ENCODE measurements around the gene LFNG. TPM values are rescaled to one million over a fixed set of nuclear protein-coding genes. Genes with fewer than 3 reads are reported as not detected.

The LFNG gene
- total RNA-seq, 1 experiment from 2014 or later: 21.3 TPM

DNA sequence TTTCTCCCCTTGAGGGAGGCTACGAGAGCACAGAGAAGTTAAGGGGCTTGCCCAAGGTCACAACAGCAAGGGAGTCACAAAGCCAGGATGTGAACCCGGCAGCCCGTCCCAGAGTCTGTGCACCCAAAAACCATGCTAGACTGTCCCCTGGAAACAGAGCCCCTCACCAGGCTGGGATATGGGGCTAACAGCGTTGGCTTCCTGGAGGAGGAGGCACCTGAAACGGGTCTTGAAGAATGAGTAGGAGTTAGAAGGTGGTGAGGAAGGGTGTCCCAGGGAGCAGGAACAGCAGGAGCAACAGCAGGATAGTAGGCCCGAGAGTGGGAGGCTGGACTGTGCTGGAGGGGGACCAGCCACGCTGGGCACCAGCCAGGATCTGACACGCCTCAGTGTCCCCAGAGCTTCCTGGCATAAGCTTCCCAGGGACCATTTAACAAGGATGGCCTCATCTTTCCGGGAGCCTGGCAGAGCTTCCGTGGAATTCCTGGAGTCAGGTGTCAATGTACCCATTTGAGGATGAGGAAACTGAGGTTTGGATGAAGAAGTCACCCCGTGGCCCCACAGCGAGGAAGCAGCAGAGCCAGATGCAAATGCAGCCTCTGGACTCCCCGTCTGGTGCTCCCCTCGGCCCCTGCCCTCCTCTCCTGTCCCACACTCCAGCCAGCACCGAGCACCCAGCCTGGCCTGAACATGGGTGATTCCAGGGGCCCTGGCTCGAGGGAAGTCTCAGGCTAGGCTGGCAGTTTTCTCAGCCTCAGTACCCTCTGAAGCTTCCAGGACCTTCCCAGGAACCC is 40.1 kb upstream of the LFNG start:
- no peaks in the 10 kb centered on the region for H4K20me1 ChIP-seq (ENCODE audit: insufficient read depth)
- H3K9me3 ChIP-seq (ENCODE audit: insufficient read depth, low read depth): no peaks in the 10 kb centered on the region; the same call in 1 of the 2 replicates
- no peak overlapping the region for H3K4me2 ChIP-seq
- H3K27ac ChIP-seq: no peak overlapping the region
- no TSS peak for BruUV-seq (replicated peaks)
- no peaks in the 10 kb centered on the region for H3K79me2 ChIP-seq (ENCODE audit: low read depth)
- POLR2A ChIA-PET (ENCODE audit: unreplicated experiment): no interaction called here
- H3K27me3 ChIP-seq (ENCODE audit: insufficient read depth, low read depth): peaks cover 3% of the 10 kb centered on the region; the same call in 1 of the 2 replicates
- TF ChIP-seq, protein P1, sequence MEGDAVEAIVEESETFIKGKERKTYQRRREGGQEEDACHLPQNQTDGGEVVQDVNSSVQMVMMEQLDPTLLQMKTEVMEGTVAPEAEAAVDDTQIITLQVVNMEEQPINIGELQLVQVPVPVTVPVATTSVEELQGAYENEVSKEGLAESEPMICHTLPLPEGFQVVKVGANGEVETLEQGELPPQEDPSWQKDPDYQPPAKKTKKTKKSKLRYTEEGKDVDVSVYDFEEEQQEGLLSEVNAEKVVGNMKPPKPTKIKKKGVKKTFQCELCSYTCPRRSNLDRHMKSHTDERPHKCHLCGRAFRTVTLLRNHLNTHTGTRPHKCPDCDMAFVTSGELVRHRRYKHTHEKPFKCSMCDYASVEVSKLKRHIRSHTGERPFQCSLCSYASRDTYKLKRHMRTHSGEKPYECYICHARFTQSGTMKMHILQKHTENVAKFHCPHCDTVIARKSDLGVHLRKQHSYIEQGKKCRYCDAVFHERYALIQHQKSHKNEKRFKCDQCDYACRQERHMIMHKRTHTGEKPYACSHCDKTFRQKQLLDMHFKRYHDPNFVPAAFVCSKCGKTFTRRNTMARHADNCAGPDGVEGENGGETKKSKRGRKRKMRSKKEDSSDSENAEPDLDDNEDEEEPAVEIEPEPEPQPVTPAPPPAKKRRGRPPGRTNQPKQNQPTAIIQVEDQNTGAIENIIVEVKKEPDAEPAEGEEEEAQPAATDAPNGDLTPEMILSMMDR (conservative IDR thresholded peaks at IDR 0.05): no peak
- TF ChIP-seq EZH2 (IDR thresholded peaks at IDR 0.05; ENCODE audit: low read depth): no peak
- CTCF ChIA-PET: interaction anchor here (0.5 to 1.1 kb wide), 2 partner anchors 79 to 93 kb away, joined by 3 read pairs; partner anchors contain the start of gene IQCE
- H2AFZ ChIP-seq: no peak overlapping the region
- peak in 1 of 2 experiments; percentile 21 for DNase-seq
- intact Hi-C loops (cut with micrococcal nuclease; ENCODE audit: unreplicated experiment): loop anchor here (5.0 kb wide), 2 partner anchors 43 to 78 kb away; partner anchors contain the start of genes BRAT1 and IQCE
- H3F3A ChIP-seq (ENCODE audit: insufficient read depth, low read depth): peaks cover 3% of the 10 kb centered on the region; the same call in 1 of the 2 replicates
- no peak overlapping the region for H3K4me3 ChIP-seq
- H3K36me3 ChIP-seq (ENCODE audit: low read depth): no peaks in the 10 kb centered on the region
- no peaks in the 10 kb centered on the region for H3K9me2 ChIP-seq (ENCODE audit: insufficient read depth)
- peaks cover 8% of the 10 kb centered on the region; the same call in 1 of the 2 replicates for H3K4me1 ChIP-seq (replicated peaks; ENCODE audit: insufficient read depth)

DNA sequence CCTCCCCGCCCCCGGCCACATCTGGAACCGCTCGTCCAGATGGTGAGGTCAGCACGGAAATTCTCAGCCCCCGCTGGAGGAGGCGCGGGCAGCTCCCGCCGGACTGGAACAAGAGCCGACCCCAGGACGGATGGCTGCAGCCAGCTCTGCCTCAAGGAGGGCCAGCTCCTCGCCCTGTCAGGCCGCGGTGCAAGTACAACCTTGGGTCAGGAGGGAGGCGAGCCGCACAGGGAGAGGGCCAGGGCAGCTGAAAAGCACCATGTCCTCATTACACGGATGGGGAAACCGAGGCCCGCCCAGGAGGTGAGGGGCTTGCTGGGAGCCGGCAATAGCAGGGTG is 39.5 kb upstream of the LFNG start:
- H3K9me2 ChIP-seq (ENCODE audit: insufficient read depth): no peaks in the 10 kb centered on the region
- intact Hi-C loops (cut with micrococcal nuclease; ENCODE audit: unreplicated experiment): no loop called here
- H3K4me1 ChIP-seq (replicated peaks; ENCODE audit: insufficient read depth): peaks cover 8% of the 10 kb centered on the region; the same call in 1 of the 2 replicates
- no peak overlapping the region for H3K4me3 ChIP-seq
- no peak overlapping the region for H3K27ac ChIP-seq
- no peaks in the 10 kb centered on the region; the same call in 1 of the 2 replicates for H3K9me3 ChIP-seq (ENCODE audit: insufficient read depth, low read depth)
- peaks cover 5% of the 10 kb centered on the region; the same call in 1 of the 2 replicates for H3F3A ChIP-seq (ENCODE audit: insufficient read depth, low read depth)
- DNase-seq: peak in 1 of 2 experiments; percentile 27
- peaks cover 3% of the 10 kb centered on the region; the same call in 1 of the 2 replicates for H3K27me3 ChIP-seq (ENCODE audit: insufficient read depth, low read depth)
- BruUV-seq (replicated peaks): no TSS peak
- no peaks in the 10 kb centered on the region for H3K79me2 ChIP-seq (ENCODE audit: low read depth)
- no peak overlapping the region for H2AFZ ChIP-seq
- no peak for TF ChIP-seq EZH2 (IDR thresholded peaks at IDR 0.05; ENCODE audit: low read depth)
- TF ChIP-seq, protein P1 (conservative IDR thresholded peaks at IDR 0.05): no peak
- CTCF ChIA-PET: interaction anchor here (0.5 to 1.1 kb wide), 2 partner anchors 79 to 93 kb away, joined by 3 read pairs; partner anchors contain the start of gene IQCE
- POLR2A ChIA-PET (ENCODE audit: unreplicated experiment): no interaction called here
- no peak overlapping the region for H3K4me2 ChIP-seq
- no peaks in the 10 kb centered on the region for H4K20me1 ChIP-seq (ENCODE audit: insufficient read depth)
- no peaks in the 10 kb centered on the region for H3K36me3 ChIP-seq (ENCODE audit: low read depth)

GRCh38 chr7:2481195-2481594 is 38.4 kb upstream of the LFNG start:
- Histone ChIP-seq H3K9me2 (ENCODE audit: insufficient read depth) (no peaks in the 10 kb centered on the region), H3F3A (ENCODE audit: insufficient read depth, low read depth) (peaks cover 5% of the 10 kb centered on the region; the same call in 1 of the 2 replicates), H2AFZ (no peak overlapping the region), H3K9me3 (ENCODE audit: insufficient read depth, low read depth) (no peaks in the 10 kb centered on the region; the same call in 1 of the 2 replicates), H4K20me1 (ENCODE audit: insufficient read depth) (no peaks in the 10 kb centered on the region), H3K4me3 (no peak overlapping the region), H3K27me3 (ENCODE audit: insufficient read depth, low read depth) (peaks cover 3% of the 10 kb centered on the region; the same call in 1 of the 2 replicates), H3K4me2 (no peak overlapping the region), H3K4me1 (replicated peaks; ENCODE audit: insufficient read depth) (peaks cover 8% of the 10 kb centered on the region; the same call in 1 of the 2 replicates), H3K79me2 (ENCODE audit: low read depth) (no peaks in the 10 kb centered on the region), H3K36me3 (ENCODE audit: low read depth) (no peaks in the 10 kb centered on the region), H3K27ac (no peak overlapping the region)
- no peak for TF ChIP-seq EZH2 (IDR thresholded peaks at IDR 0.05; ENCODE audit: low read depth)
- TF ChIP-seq, protein P1 (conservative IDR thresholded peaks at IDR 0.05): no peak
- CTCF ChIA-PET: no interaction called here
- no TSS peak for BruUV-seq (replicated peaks)
- no peak for DNase-seq
- POLR2A ChIA-PET (ENCODE audit: unreplicated experiment): no interaction called here
- intact Hi-C loops (cut with micrococcal nuclease; ENCODE audit: unreplicated experiment): no loop called here
